Astrocyte of the cerebellum (primary cell): ENCODE results near the gene PDE7B.

Experiments used
- DNase-seq: peaks from one replicate; pipeline ENCODE4 v3.0.0-alpha.2; 2011; ENCODE audit warnings: low read depth
- H3K4me3 ChIP-seq: 2 replicates; pipeline ENCODE4 v1.5.1; 2011; ENCODE audit warnings: mild to moderate bottlenecking, low read depth, low read length, moderate library complexity
- in situ Hi-C: cut with HindIII; loops from 2 replicates; pipeline ENCODE4 v1.10.0; 2017; ENCODE audit warnings: low sequenced_read_pairs
- TF ChIP-seq, protein P1 (sequence below): IDR thresholded peaks from 2 replicates; pipeline ENCODE4 v1.5.1; 2012; ENCODE audit warnings: low read length, low read depth, moderate library complexity, mild to moderate bottlenecking; ENCODE audit errors: missing control alignments

PDE7B gene

DNA sequence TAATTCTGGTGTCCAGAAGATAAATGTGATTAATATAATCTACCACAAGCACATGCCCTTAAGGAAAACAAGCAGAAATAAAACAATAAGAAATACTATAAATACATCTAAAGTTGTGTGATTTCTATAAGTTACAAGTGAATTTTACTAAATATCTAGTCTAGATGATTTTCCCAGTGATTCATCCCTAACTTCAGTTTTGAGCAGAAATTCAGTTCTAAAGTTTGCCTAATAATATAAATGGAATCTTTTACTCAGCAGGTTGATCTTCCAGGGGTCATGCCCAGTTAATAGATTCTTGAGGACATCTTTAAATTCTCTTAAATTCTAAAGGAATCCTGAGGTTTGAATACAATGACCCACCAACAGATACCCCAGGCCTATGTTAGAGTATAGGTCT lies 37.3 kb downstream of the PDE7B start:
- DNase-seq = no peak
- in situ Hi-C loops = no loop called here
- H3K4me3 ChIP-seq = no peak overlapping the region
- TF ChIP-seq, protein P1, sequence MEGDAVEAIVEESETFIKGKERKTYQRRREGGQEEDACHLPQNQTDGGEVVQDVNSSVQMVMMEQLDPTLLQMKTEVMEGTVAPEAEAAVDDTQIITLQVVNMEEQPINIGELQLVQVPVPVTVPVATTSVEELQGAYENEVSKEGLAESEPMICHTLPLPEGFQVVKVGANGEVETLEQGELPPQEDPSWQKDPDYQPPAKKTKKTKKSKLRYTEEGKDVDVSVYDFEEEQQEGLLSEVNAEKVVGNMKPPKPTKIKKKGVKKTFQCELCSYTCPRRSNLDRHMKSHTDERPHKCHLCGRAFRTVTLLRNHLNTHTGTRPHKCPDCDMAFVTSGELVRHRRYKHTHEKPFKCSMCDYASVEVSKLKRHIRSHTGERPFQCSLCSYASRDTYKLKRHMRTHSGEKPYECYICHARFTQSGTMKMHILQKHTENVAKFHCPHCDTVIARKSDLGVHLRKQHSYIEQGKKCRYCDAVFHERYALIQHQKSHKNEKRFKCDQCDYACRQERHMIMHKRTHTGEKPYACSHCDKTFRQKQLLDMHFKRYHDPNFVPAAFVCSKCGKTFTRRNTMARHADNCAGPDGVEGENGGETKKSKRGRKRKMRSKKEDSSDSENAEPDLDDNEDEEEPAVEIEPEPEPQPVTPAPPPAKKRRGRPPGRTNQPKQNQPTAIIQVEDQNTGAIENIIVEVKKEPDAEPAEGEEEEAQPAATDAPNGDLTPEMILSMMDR = no peak

DNA sequence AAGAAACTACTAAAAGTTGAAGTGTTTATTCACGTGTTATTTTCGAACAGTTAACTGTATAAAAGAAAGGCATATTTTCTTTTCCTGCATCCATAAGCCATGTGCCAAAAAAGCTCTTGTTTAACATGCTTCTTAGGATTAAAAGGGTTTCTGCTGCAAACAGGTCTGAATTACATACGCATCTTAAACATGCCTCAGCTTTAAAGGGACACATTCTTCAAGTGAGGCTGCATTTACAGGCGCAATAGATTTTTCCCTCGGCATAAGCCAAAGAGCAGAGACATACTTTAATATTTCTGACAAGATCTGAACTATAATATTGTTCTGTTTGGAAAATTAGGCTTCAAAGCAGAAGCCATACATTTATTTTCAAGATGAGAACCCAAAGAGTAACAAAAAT lies 39.4 kb downstream of the PDE7B start:
- TF ChIP-seq, protein P1 = no peak
- no peak overlapping the region for H3K4me3 ChIP-seq
- in situ Hi-C loops = no loop called here
- DNase-seq = no peak

DNA sequence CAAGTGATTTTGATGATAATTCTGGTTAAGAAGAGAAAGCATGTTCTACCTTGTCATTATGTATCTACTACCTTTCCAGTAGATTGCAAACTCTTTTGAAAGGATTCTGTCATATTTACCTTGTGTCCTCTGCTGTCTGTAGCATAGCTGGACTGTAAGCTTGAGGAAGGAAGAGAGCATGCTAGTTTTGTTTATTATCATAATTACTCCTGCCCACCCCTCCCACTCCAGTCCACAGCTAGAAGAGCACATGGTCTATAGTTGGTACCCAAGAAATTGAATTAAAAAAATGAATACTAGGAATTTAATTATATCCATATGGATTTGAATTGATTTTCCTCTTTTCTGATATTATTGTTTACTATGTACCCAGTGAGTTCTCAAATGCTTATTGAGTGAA lies 40.2 kb downstream of the PDE7B start:
- in situ Hi-C loops = no loop called here
- no peak for DNase-seq
- no peak overlapping the region for H3K4me3 ChIP-seq
- TF ChIP-seq, protein P1 = no peak

DNA sequence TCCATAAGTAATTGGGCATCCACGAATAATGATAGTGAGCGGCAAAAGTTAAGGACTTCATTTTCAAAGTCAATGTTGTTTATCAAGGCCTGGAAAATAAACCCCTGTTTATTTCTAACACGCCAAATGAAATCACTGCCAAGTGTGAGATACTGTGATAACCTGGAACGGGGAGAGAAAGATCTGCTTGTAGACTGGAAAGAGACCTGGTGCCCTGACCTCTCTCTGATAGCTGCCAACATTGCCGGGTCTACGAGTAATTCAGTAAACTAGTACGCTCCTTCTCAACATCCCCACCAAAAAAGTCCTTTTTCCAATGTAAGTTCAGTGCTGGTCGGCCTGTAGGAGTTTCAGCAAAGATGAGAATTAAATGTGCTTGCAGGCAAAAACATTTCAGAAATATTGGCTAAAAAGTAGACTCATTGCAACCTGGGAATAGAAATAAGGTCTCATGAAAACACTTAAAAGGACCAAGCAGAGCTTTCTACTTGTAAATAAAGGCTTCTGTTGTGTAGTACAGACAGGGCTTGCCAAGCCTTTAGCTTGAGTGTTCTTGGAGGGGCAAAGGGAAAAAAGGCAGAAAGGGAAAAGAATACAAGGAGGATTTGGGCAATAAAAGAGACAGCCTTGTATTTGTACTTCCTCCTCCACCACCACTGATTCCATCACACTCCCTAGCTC lies 43.9 kb downstream of the PDE7B start:
- H3K4me3 ChIP-seq = no peak overlapping the region
- in situ Hi-C loops = no loop called here
- no peak for DNase-seq
- TF ChIP-seq, protein P1 = no peak

DNA sequence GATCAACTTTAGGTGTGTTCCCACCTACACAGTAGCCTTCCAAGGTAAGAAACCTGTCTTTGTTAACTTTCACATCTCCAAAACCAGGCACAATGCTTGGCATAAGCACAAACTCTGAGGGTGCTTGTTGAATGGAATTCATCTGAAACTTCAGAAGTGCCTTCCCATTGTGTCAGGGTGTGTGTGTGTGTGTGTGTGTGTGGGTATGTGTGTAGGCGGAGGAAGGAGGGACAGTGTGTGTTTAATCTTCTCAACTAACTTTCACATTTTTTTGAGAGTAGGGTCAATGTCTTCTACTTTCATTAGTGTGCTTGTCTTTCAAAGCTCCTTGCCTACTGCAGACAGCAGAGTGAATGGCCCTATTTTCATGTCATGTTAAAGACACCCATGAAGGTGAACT lies 45.6 kb downstream of the PDE7B start:
- no peak overlapping the region for H3K4me3 ChIP-seq
- in situ Hi-C loops = no loop called here
- DNase-seq = no peak
- TF ChIP-seq, protein P1 = no peak

DNA sequence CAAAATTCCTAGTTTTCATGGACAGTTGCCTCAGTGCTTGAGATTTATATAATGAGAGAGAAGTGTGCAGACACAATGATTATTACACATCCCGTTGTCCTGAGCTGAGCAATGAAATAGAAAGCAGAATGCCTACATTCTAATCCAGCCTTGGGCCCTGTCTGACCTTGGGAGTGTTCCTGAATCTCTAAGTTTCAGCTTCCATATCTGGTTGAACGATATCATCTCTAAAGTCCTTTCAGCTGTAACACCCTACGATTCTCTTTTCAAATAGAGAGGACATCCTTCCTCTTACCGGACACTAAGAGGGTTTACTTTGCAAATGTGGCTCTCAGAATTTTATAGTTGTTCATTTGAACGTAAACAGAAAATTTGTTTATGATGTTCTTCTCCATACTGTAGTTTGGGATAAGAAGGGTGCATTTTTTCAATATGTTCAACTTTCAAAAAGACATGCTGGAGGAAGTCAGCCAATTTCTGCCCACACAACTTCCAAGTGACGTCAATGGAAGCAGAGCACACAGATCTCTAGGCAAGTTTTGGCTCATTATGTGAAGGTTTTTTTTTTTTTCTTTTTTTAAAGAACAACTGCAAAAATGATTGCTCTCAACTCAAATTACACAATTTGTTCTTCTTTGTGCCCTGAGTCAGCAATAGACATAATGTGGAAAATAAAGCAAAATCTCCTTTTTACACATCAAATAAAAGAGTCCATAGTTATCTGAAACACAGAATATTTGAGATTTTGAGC lies 50.4 kb downstream of the PDE7B start:
- TF ChIP-seq, protein P1 = no peak
- DNase-seq = peak; percentile 89
- in situ Hi-C loops = no loop called here
- H3K4me3 ChIP-seq = no peak overlapping the region
